A673 (cell line): ENCODE results near the gene IGLON5.

Experiments used
- EZH2 ChIP-seq: fragments of 200-600 bp; sonication (generic); IDR thresholded peaks from 2 replicates; pipeline ENCODE4 v1.6.1; 2017; ENCODE audit warnings: borderline replicate concordance, low read depth, mild to moderate bottlenecking, mixed read lengths, antibody characterized with exemption, low read length; ENCODE audit not compliant: poor library complexity, severe bottlenecking
- TF ChIP-seq, protein P1 (sequence below): fragments of 300-800, 200-600 bp; sonication (generic); conservative IDR thresholded peaks from 2 replicates; pipeline ENCODE4 v1.5.1; 2017; ENCODE audit warnings: low read depth, mild to moderate bottlenecking, antibody characterized with exemption, low read length, moderate library complexity, mixed read lengths

DNA sequence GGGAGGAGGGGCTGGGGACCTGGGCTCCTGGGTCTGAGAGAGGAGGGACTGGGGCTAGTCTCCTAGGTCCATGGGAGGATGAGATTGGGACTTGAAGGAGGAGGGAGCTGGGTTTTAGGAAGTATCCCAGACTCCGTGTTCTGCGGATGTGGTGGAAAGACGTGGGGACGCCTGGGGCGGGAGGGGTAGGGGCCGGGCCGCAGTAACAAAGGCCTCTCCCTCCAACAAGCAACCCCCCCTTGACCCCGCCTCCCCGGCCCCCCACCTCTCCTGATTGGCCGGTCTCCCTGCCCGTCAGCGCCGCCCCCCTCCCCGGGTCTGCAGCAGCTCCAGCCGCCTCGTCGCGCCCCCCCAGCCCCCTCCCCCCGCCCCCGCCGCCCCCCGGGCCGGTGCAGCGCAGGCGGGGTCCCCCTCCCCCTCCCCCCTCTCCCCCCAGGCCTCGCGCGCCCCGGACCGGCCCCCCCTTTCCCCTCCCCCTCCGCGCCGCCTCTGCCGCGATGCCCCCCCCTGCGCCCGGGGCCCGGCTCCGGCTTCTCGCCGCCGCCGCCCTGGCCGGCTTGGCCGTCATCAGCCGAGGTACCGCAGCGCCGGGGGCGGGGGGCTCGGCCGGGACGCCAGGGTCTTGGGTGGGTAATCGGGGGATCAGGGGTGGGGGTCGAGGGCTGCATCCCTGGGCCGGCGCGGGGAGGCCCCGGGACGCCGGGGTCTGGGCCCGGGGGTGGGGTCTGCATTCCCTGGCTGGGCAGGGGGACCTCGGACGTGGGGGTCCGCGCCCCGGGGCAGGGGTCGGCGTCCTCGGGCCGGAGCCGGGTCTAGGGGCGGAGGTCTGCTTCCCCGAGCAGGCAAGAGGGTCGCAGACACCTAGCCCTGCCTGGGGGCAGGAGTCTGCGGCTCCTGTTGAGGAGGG is at the start of gene IGLON5:
- TF ChIP-seq, protein P1, sequence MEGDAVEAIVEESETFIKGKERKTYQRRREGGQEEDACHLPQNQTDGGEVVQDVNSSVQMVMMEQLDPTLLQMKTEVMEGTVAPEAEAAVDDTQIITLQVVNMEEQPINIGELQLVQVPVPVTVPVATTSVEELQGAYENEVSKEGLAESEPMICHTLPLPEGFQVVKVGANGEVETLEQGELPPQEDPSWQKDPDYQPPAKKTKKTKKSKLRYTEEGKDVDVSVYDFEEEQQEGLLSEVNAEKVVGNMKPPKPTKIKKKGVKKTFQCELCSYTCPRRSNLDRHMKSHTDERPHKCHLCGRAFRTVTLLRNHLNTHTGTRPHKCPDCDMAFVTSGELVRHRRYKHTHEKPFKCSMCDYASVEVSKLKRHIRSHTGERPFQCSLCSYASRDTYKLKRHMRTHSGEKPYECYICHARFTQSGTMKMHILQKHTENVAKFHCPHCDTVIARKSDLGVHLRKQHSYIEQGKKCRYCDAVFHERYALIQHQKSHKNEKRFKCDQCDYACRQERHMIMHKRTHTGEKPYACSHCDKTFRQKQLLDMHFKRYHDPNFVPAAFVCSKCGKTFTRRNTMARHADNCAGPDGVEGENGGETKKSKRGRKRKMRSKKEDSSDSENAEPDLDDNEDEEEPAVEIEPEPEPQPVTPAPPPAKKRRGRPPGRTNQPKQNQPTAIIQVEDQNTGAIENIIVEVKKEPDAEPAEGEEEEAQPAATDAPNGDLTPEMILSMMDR: no peak
- TF ChIP-seq EZH2: no peak
